Heart left ventricle (tissue), 16 donors: ENCODE data around the gene ID3. TPM values are rescaled to one million over a fixed set of nuclear protein-coding genes. Genes with fewer than 3 reads are reported as not detected.
A peak's percentile ranks its signal among the peaks of the same experiment; 100 is the strongest.

Experiments
- ATAC-seq, 4 donors: fragments of 200-7000 bp; cut with Tn5 transposase; one replicate each; pipeline ENCODE4 v1.9.1; 2020 to 2022; ENCODE audit warnings: moderate library complexity in 4 of 4, mild to moderate bottlenecking in 3 of 4, moderate number of reproducible peaks in 1 of 4
- DNase-seq, 5 donors: peaks; one replicate each; pipeline ENCODE4 v3.0.0-alpha.2; 2020
- H3K27ac ChIP-seq, 12 donors: fragments of 200-600 bp; sonication (generic) in 4 of 12; one replicate each; pipeline versions ENCODE4 v1.5.0 to v1.8.0; 2016 to 2022; ENCODE audit warnings: mild to moderate bottlenecking in 2 of 12
- H3K27me3 ChIP-seq, 9 donors: fragments of 200-600 bp; sonication (generic) in 2 of 9; one replicate each; pipeline versions ENCODE4 v1.5.1 to v1.8.0; 2016 to 2022; ENCODE audit warnings: mild to moderate bottlenecking in 3 of 9
- H3K36me3 ChIP-seq, 9 donors: fragments of 200-600 bp; sonication (generic) in 2 of 9; one replicate each; pipeline versions ENCODE4 v1.5.0 to v1.8.0; 2018 to 2022; ENCODE audit warnings: mild to moderate bottlenecking in 2 of 9
- H3K4me1 ChIP-seq, 12 donors: fragments of 200-600 bp; sonication (generic) in 4 of 12; one replicate each; pipeline versions ENCODE4 v1.5.0 to v1.8.0; 2016 to 2022; ENCODE audit warnings: mild to moderate bottlenecking in 3 of 12
- H3K4me3 ChIP-seq, 12 donors: fragments of 200-600 bp; sonication (generic) in 4 of 12; one replicate each; pipeline versions ENCODE4 v1.5.0 to v1.8.0; 2017 to 2022; ENCODE audit warnings: mild to moderate bottlenecking in 9 of 12, moderate library complexity in 4 of 12
- H3K9me3 ChIP-seq, 12 donors: fragments of 200-600 bp; sonication (generic) in 4 of 12; one replicate each; pipeline versions ENCODE4 v1.5.0 to v1.8.0; 2016 to 2022; ENCODE audit warnings: mild to moderate bottlenecking in 1 of 12
- CTCF ChIP-seq, 12 donors: fragments of 200-600 bp; sonication (generic) in 4 of 12; IDR thresholded peaks; one replicate each; pipeline versions ENCODE4 v1.5.0 to v1.8.0; 2018 to 2022; ENCODE audit warnings: antibody characterized with exemption in 12 of 12, mild to moderate bottlenecking in 5 of 12
- POLR2A ChIP-seq, 2 donors: fragments of 450-650 bp; IDR thresholded peaks; one replicate each; pipeline ENCODE4 v1.6.1; 2017; ENCODE audit warnings: antibody characterized with exemption in 2 of 2, mild to moderate bottlenecking in 2 of 2, moderate library complexity in 2 of 2
- WGBS, 4 donors: extraction: QIAGEN DNeasy Blood & Tissue Kit in 2 of 4; methylation state at CpG; one replicate each; pipeline versions ENCODE4 v1.1.5 to v1.1.7; 2013 to 2018; 5-methylcytosine and 5-hydroxymethylcytosine counted together
- intact Hi-C, 10 donors: fragments of 100-400 bp; cut with DNase I; formaldehyde crosslinking; loops; one replicate each; pipeline versions ENCODE4 v1.11.1 to v1.14.2; 2022
- polyA plus RNA-seq, 2 donors: library from polyadenylated mRNA; stranded (reverse); fragments of 200-250 nt; gene quantifications; one replicate each; pipeline ENCODE4 v1.2.3, GENCODE V29; 2013
- total RNA-seq, 9 donors: library from RNA; depleted of rRNA in 2 of 9; stranded (reverse); fragments of >200 nt in 2 of 9; fragmentation: NEBNext Ultra II Directional in 3 of 9; extraction: Animal tissue kit (Norgen Biotek cat#: 25700) in 3 of 9; gene quantifications; one replicate each; pipeline versions ENCODE4 v1.1.0 to v1.2.4, GENCODE V29; 2016 to 2023
- donor health status: ischemic (EF 13 %, LVEDD 7.1; RV severe dilation, severe dysfunction).
- donor health status: healthy with polysubstance abuse.
- donor health status: DM: no; HTN: yes; CAD: no.
- donor health status: DM: no; HTN: no; CAD: no.
- donor health status: ischemic (EF 25% LVEDD 6.9; RV normal size, moderate dysfunction).
- donor health status: ischemic (EF 25% LVEDD 5.7; RV mildly dilated, moderate dysfunction).
- donor health status: healthy.
- donor health status: DM: yes; HTN: yes; CAD: no.
- donor health status: ischemic (EF 35%, LVEDD 5.7; RV mildly dilated, moderate dysfunction).
- donor health status: nonischemic (EF 11% LVEDD 7.7; RV severe dilation, severe dysfunction).
- donor health status: DM: yes; HTN: yes; CAD: no.
- donor health status: PGD.
- donor health status: ischemic (EF 29% LVEDD 5.4; RV normal size, mild dysfunction).
- donor health status: nonischemic (EF 23%, LVEDD 6.1; RV moderate dilation, normal function).

The ID3 gene
- total and polyA plus RNA-seq, 11 donors = 55.3 to 185 (median 91.0) TPM

- H3K27ac ChIP-seq = peak overlapping the region in 1 of 12 donors; percentile 87
- no peaks in the 10 kb centered on the region for H3K9me3 ChIP-seq
- peak overlapping the region in 1 of 12 donors; percentile 74 for H3K4me3 ChIP-seq
- H3K4me1 ChIP-seq = peaks cover 7 to 96% (median 25%) of the 10 kb centered on the region in 12 donors
- WGBS, 4 donors = 69 to 75% (median 72%) methylated on average over 6 of the region's 6 CpGs
- H3K27me3 ChIP-seq = peaks cover 0 to 14% (median 0%) of the 10 kb centered on the region in 9 donors
- intact Hi-C loops = no loop called here
- ATAC-seq (peak in 1 of 4 donors; percentile 5), DNase-seq (no peak)
- TF ChIP-seq CTCF (IDR thresholded peaks at IDR 0.05) (no peak), POLR2A (IDR thresholded peaks at IDR 0.05) (no peak)
- no peaks in the 10 kb centered on the region for H3K36me3 ChIP-seq
Measured at GRCh38 chr1:23527900-23528249, 31.4 kb downstream of the ID3 start.

GRCh38 chr1:23527366-23527765 lies 31.9 kb downstream of the ID3 start:
- intact Hi-C loops = no loop called here
- Histone ChIP-seq H3K4me3 (no peak overlapping the region), H3K9me3 (no peaks in the 10 kb centered on the region), H3K4me1 (peaks cover 7 to 94% (median 25%) of the 10 kb centered on the region in 12 donors), H3K27me3 (peaks cover 0 to 14% (median 0%) of the 10 kb centered on the region in 9 donors), H3K27ac (peak overlapping the region in 1 of 12 donors; percentile 87), H3K36me3 (no peaks in the 10 kb centered on the region)
- ATAC-seq (no peak), DNase-seq (no peak)
- TF ChIP-seq POLR2A (IDR thresholded peaks at IDR 0.05) (no peak), CTCF (IDR thresholded peaks at IDR 0.05) (no peak)
- 89 to 96% (median 94%) methylated on average over 7 of the region's 7 CpGs for WGBS, 4 donors

GRCh38 chr1:23526329-23527041 lies 32.8 kb downstream of the ID3 start:
- DNase-seq (no peak), ATAC-seq (no peak)
- Histone ChIP-seq H3K4me1 (peaks cover 7 to 85% (median 20%) of the 10 kb centered on the region in 12 donors), H3K27me3 (peaks cover 0 to 14% (median 0%) of the 10 kb centered on the region in 9 donors), H3K4me3 (no peak overlapping the region), H3K9me3 (no peaks in the 10 kb centered on the region), H3K36me3 (no peaks in the 10 kb centered on the region), H3K27ac (peak overlapping the region in 1 of 12 donors; percentile 87)
- intact Hi-C loops = no loop called here
- WGBS, 4 donors = 95 to 98% (median 96%) methylated on average over 8 of the region's 8 CpGs
- TF ChIP-seq CTCF (IDR thresholded peaks at IDR 0.05) = no peak

GRCh38 chr1:23525558-23526250 lies 33.6 kb downstream of the ID3 start:
- WGBS, 4 donors = 74 to 83% (median 79%) methylated on average over 5 of the region's 5 CpGs
- Histone ChIP-seq H3K27ac (peak overlapping the region in 1 of 12 donors; percentile 70), H3K4me3 (no peak overlapping the region), H3K9me3 (no peaks in the 10 kb centered on the region), H3K36me3 (no peaks in the 10 kb centered on the region), H3K4me1 (peaks cover 4 to 80% (median 14%) of the 10 kb centered on the region in 12 donors), H3K27me3 (peaks cover 0 to 14% (median 0%) of the 10 kb centered on the region in 9 donors)
- no peak for ATAC-seq
- no peak for TF ChIP-seq POLR2A (IDR thresholded peaks at IDR 0.05)
- TF ChIP-seq CTCF (IDR thresholded peaks at IDR 0.05) = no peak
- intact Hi-C loops = no loop called here
- DNase-seq = no peak
